GM12872 (cell line): ENCODE data around the gene ANKRD60.

Source experiments
- CTCF ChIP-seq: IDR thresholded peaks from 3 replicates; pipeline ENCODE4 v1.5.1; 2011; ENCODE audit warnings: low read depth, mild to moderate bottlenecking, low read length, moderate library complexity; ENCODE audit not compliant: insufficient read depth

The ANKRD60 gene

DNA sequence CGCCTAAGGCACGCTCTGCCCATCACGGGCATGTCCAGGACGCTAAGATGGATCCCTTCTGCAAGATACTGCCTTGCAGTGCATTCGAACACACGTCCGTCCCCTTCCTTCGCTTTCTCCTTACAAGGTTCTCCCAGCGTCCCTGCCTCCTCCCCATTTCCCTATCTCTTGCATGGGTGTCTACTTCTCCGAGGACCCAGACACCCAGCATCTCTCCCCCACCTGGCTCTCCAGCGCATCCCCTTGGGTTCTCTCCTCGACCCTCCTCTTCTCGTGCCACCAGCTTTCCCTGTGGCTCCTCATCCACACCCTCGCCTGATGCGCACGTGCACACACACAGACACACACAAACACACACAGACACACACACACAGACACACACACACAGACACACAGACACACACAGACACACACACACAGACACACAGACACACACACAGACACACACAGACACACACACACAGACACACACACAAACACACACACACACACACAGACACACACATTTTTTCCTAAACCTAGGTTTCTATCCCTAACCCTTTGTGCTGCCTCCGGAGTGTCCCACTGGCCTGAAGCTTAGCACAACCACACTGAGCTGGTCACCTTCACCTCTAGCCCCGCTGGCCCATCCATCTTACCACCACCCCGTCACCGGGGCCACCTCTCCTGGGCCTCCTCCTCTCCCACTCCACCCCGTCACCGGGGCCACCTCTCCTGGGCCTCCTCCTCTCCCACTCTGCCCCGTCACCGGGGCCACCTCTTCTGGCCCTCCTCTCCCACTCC, 31.9 kb downstream of the ANKRD60 start:
- no peak for TF ChIP-seq CTCF

GRCh38 chr20:58195047-58195446, 33.4 kb downstream of the ANKRD60 start:
- no peak for TF ChIP-seq CTCF

DNA sequence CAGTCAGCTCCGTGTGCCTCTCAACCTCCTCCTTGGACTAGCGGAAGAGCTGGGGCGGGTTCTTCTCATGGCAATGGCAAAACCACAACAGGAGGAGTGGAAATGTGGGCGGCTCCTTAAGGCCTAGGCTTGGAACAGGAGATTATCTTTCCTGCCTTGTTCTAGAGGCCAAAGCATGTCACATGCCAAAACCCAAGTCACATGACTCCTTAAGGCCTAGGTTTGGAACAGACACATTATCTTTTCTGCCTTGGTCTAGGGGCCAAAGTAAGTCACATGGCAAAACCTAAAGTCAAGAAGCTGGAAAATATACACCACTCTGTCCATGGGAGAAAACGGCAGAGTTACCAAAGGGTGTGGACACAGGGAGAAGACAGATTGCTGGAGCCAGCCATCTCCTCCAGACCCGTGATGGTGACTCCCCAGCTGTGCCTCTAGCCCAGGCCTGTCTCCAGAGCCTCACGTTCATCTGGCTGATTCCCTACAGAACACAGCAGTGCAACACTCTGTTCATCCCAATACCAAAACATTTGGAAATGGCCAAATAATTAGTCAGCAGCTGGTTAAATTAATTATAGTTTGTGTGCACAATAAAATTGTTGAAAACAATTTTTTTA, 34.2 kb downstream of the ANKRD60 start:
- TF ChIP-seq CTCF, result no peak

DNA sequence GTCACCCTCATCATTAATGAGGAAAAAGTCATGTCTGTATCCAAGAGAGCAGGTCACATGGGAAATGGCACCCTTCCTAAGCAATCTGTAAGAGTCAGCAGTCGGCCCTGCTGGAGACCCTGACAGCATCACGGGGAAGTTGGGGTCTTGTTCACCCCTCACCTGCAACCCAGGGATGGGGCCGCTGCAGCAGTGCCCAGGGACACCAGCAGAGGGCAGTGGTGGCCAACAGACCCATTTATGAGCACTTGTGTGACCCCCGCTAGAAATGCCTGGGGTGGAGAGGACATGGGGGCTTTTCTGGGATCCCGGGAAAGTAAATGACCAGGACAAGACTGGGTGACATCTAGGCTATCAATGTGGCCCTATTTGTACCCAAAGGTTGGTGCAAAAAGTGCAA, 35.9 kb downstream of the ANKRD60 start:
- peak; percentile 92 for TF ChIP-seq CTCF

DNA sequence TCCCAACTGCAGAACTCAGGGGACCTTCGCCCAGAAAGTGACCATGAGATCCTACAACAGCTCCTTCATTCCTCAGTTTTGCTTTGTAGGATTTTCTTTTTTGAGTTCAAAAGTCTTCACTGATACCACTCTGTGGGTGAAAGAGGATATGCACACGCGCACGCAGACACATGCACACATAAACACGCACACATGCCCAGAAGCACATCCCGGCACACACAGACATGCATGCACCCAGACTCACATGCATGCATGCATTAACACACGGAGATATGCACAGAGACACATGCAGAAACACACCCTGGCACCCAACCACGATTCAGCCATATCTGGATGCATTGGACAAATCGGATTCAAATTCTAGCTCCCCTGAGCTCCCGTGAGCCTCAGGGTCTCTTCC, 36.4 kb downstream of the ANKRD60 start:
- no peak for TF ChIP-seq CTCF

GRCh38 chr20:58188527-58188926, 39.9 kb downstream of the ANKRD60 start:
- no peak for TF ChIP-seq CTCF

DNA sequence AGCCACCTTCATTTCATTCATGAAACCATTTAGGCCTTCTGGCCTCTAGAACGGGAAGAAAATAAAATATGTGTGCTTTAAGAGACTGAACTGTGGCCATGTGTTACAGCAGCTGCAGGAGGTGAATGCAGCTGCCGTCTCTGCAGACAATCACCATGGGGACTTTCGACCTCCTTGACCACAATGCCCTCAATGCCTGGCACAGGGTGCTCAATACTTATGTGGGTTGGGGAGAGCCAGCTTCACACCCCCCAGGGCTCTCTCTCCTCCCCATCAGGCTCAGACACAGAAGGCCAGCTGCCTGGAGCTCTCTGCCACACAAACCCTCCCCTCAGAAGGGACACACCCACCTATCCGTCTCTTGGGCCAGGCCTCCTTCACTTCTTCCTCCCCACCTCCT, 43.5 kb downstream of the ANKRD60 start:
- no peak for TF ChIP-seq CTCF
